GM23338 (cell line): Measurements from ENCODE around the gene CDON.
A peak's percentile ranks its signal among the peaks of the same experiment; 100 is the strongest.

Source experiments
- CREB1 ChIP-seq: fragments of 250-450 bp; sonication (Bioruptor Pico); IDR thresholded peaks from 2 replicates; pipeline ENCODE4 v1.5.0; 2020; ENCODE audit warnings: low read depth, mild to moderate bottlenecking, moderate library complexity
- CTCF ChIP-seq, 2 experiments: fragments of 200-600 bp in 1 of 2; sonication (generic) in 1 of 2; conservative IDR thresholded peaks; 2 replicates each; pipeline versions ENCODE4 v1.5.1 to v1.6.1; 2016 to 2017; ENCODE audit warnings: antibody characterized with exemption in 2 of 2, low read depth in 2 of 2, mild to moderate bottlenecking in 2 of 2, moderate library complexity in 1 of 2
- EZH2 ChIP-seq: fragments of 200-600 bp; sonication (generic); IDR thresholded peaks from one replicate; pipeline ENCODE4 v1.8.0; 2017; ENCODE audit warnings: antibody characterized with exemption, mild to moderate bottlenecking, low read depth; ENCODE audit not compliant: unreplicated experiment
- EZH2phosphoT487 ChIP-seq: fragments of 200-600 bp; sonication (generic); IDR thresholded peaks from one replicate; pipeline ENCODE4 v1.8.1; 2018; ENCODE audit warnings: antibody characterized with exemption; ENCODE audit not compliant: unreplicated experiment
- JUNB ChIP-seq: IDR thresholded peaks from one replicate; pipeline ENCODE4 v1.6.1; 2016; ENCODE audit warnings: antibody characterized with exemption; ENCODE audit not compliant: unreplicated experiment
- NANOG ChIP-seq: IDR thresholded peaks from 2 replicates; pipeline ENCODE4 v1.6.1; 2016; ENCODE audit warnings: antibody characterized with exemption, borderline replicate concordance
- POLR2AphosphoS5 ChIP-seq: IDR thresholded peaks from 2 replicates; pipeline ENCODE4 v1.6.1; 2016; ENCODE audit warnings: antibody characterized with exemption, low read depth
- REST ChIP-seq: IDR thresholded peaks from one replicate; pipeline ENCODE4 v1.6.1; 2018; ENCODE audit warnings: antibody characterized with exemption; ENCODE audit not compliant: unreplicated experiment
- ZNF462 ChIP-seq: fragments of 250-450 bp; sonication (Bioruptor Pico); IDR thresholded peaks from 2 replicates; pipeline ENCODE4 v1.5.0; 2020; ENCODE audit warnings: mild to moderate bottlenecking, moderate library complexity

GRCh38 chr11:126084608-126084912 is 21.9 kb upstream of the CDON start:
- no peak for TF ChIP-seq REST
- peak in 1 of 2 experiments; percentile 33; a peak in 2 of 4 replicates for TF ChIP-seq CTCF (conservative IDR thresholded peaks at IDR 0.05; ENCODE audit: low read depth in 2 of 2)
- no peak for TF ChIP-seq POLR2AphosphoS5
- TF ChIP-seq CREB1 (CRISPR knock-in tag): no peak
- TF ChIP-seq ZNF462 (CRISPR knock-in tag): no peak
- no peak for TF ChIP-seq EZH2
- no peak for TF ChIP-seq JUNB
- TF ChIP-seq NANOG: no peak
- TF ChIP-seq EZH2phosphoT487: no peak
